OCI-LY7 (cell line): Measurements from ENCODE around the gene TMED1. TPM values are rescaled to one million over a fixed set of nuclear protein-coding genes. Genes with fewer than 3 reads are reported as not detected.

Experiments
- BruUV-seq: library from RNA; stranded (reverse); fragments of 400-500 nt; replicated peaks from 2 replicates; lab custom pipeline; 2021; lab: Mats Ljungman, UMichigan
- CTCF ChIA-PET: fragments of 300-600 bp; sonication (Branson Sonifier 250); formaldehyde crosslinking; loops from one replicate; lab custom pipeline; 2022; ENCODE audit warnings: antibody characterized with exemption; ENCODE audit not compliant: unreplicated experiment; lab: Charles Lee
- POLR2A ChIA-PET: fragments of 300-600 bp; sonication (Branson Sonifier 250); formaldehyde crosslinking; loops from one replicate; lab custom pipeline; 2022; ENCODE audit warnings: antibody characterized with exemption; lab: Charles Lee
- DNase-seq: peaks from one replicate; pipeline ENCODE4 v3.0.0-alpha.2; 2015; ENCODE audit warnings: low spot score
- H2AFZ ChIP-seq: fragments of 200-600 bp; sonication (generic), shearing (Covaris generic); 2 replicates; pipeline ENCODE4 v1.6.1; 2014; ENCODE audit warnings: mild to moderate bottlenecking, antibody characterized with exemption, low read length, moderate library complexity
- H3K27ac ChIP-seq: fragments of 200-600 bp; sonication (generic); 2 replicates; pipeline ENCODE4 v1.5.1; 2014; ENCODE audit warnings: mixed run types, low read depth, mild to moderate bottlenecking, moderate library complexity, low read length, inconsistent platforms; ENCODE audit not compliant: poor library complexity, severe bottlenecking
- H3K36me3 ChIP-seq: fragments of 200-600 bp; sonication (generic); 2 replicates; pipeline ENCODE4 v1.6.1; 2014; ENCODE audit warnings: mild to moderate bottlenecking, antibody characterized with exemption, low read length, moderate library complexity, mixed read lengths; ENCODE audit not compliant: insufficient read depth
- H3K4me1 ChIP-seq: fragments of 200-600 bp; sonication (generic); 2 replicates; pipeline ENCODE4 v1.5.1; 2014; ENCODE audit warnings: mild to moderate bottlenecking, low read length; ENCODE audit not compliant: insufficient read depth, poor library complexity, severe bottlenecking
- H3K4me2 ChIP-seq: fragments of 200-600 bp; sonication (generic); 2 replicates; pipeline ENCODE4 v1.6.1; 2014; ENCODE audit warnings: mild to moderate bottlenecking, low read length
- H3K4me3 ChIP-seq: fragments of 200-600 bp; sonication (generic); 2 replicates; pipeline ENCODE4 v1.5.1; 2014; ENCODE audit warnings: mild to moderate bottlenecking, low read depth, low read length; ENCODE audit not compliant: poor library complexity, severe bottlenecking
- H3K79me2 ChIP-seq: fragments of 200-600 bp; sonication (generic); 2 replicates; pipeline ENCODE4 v1.6.1; 2016; ENCODE audit warnings: low read depth, mild to moderate bottlenecking, low read length, moderate library complexity, mixed read lengths; ENCODE audit not compliant: insufficient read depth
- H3K9me2 ChIP-seq: fragments of 200-600 bp; sonication (generic); 2 replicates; pipeline ENCODE4 v1.6.1; 2016; ENCODE audit warnings: mild to moderate bottlenecking, low read length, mixed read lengths; ENCODE audit not compliant: insufficient read depth
- H3K9me3 ChIP-seq: fragments of 200-600 bp; sonication (generic); 2 replicates; pipeline ENCODE4 v1.6.1; 2014; ENCODE audit warnings: mild to moderate bottlenecking, mixed run types, low read length, mixed read lengths
- H4K20me1 ChIP-seq: fragments of 200-600 bp; sonication (generic); 2 replicates; pipeline ENCODE4 v1.6.1; 2014; ENCODE audit warnings: mild to moderate bottlenecking, antibody characterized with exemption, low read length, moderate library complexity, mixed read lengths; ENCODE audit not compliant: insufficient read depth
- CTCF ChIP-seq: fragments of 200-600 bp; sonication (generic); conservative IDR thresholded peaks from 2 replicates; pipeline ENCODE4 v1.5.1; 2014; ENCODE audit warnings: mild to moderate bottlenecking, antibody characterized with exemption, low read length, moderate library complexity, mixed read lengths
- EZH2phosphoT487 ChIP-seq: fragments of 200-600 bp; sonication (generic); IDR thresholded peaks from 2 replicates; pipeline ENCODE4 v1.6.1; 2018; ENCODE audit warnings: low read depth, borderline replicate concordance, mild to moderate bottlenecking, mixed run types, antibody characterized with exemption, low read length, moderate library complexity, mixed read lengths
- intact Hi-C: fragments of 100-400 bp; cut with micrococcal nuclease; formaldehyde crosslinking; loops from one replicate; pipeline ENCODE4 v1.10.0; 2022; ENCODE audit not compliant: unreplicated experiment
- total RNA-seq, 2 experiments: library from RNA; depleted of rRNA in 1 of 2; stranded (reverse); fragments of >200 nt in 1 of 2; shearing (Covaris generic) in 1 of 2; gene quantifications; 2 replicates each; pipeline ENCODE4 v1.2.3, GENCODE V29; 2014 to 2022

TMED1 gene
- total RNA-seq, 2 experiments from 2014 or later: 13.2 to 22.5 TPM

GRCh38 chr19:10866495-10866894 lies 30.5 kb upstream of the TMED1 start:
- no peak overlapping the region for H3K4me2 ChIP-seq
- CTCF ChIA-PET: interaction anchor here (1.5 kb wide), 1 partner anchor 31 kb away, joined by 6 read pairs; the partner anchor contains the start of gene TMED1
- no peak for TF ChIP-seq CTCF
- no peak for TF ChIP-seq EZH2phosphoT487
- no peaks in the 10 kb centered on the region for H4K20me1 ChIP-seq
- POLR2A ChIA-PET: interaction anchor here (1.4 kb wide), 1 partner anchor 31 kb away, joined by 3 read pairs; the partner anchor contains the start of gene TMED1
- intact Hi-C loops: no loop called here
- H3K4me3 ChIP-seq: no peak overlapping the region
- no peaks in the 10 kb centered on the region for H3K9me3 ChIP-seq
- no peak overlapping the region for H2AFZ ChIP-seq
- no TSS peak for BruUV-seq
- H3K9me2 ChIP-seq: no peaks in the 10 kb centered on the region
- peaks cover 49% of the 10 kb centered on the region for H3K4me1 ChIP-seq
- no peak for DNase-seq
- peak overlapping the region; percentile 90 for H3K27ac ChIP-seq
- H3K36me3 ChIP-seq: no peaks in the 10 kb centered on the region
- H3K79me2 ChIP-seq: no peaks in the 10 kb centered on the region

GRCh38 chr19:10864538-10864899 lies 28.5 kb upstream of the TMED1 start:
- Histone ChIP-seq H3K9me3 (no peaks in the 10 kb centered on the region), H3K4me2 (peak overlapping the region; percentile 50), H3K27ac (no peak overlapping the region), H4K20me1 (no peaks in the 10 kb centered on the region), H3K9me2 (no peaks in the 10 kb centered on the region), H3K79me2 (no peaks in the 10 kb centered on the region), H3K4me1 (peaks cover 38% of the 10 kb centered on the region), H2AFZ (peak overlapping the region; percentile 79; the same call in 1 of the 2 replicates), H3K36me3 (no peaks in the 10 kb centered on the region), H3K4me3 (no peak overlapping the region)
- ChIA-PET POLR2A (interaction anchor here (0.5 to 1.2 kb wide), 4 partner anchors 10 to 565 kb away, joined by 3 to 6 read pairs (median 4); partner anchors contain the start of gene TMED1), CTCF (interaction anchor here (0.6 to 1.3 kb wide), 6 partner anchors 8 to 147 kb away, joined by 3 to 7 read pairs (median 4); partner anchors contain the start of genes DNM2 and TMED1)
- no TSS peak for BruUV-seq
- intact Hi-C loops: loop anchor here (1.0 to 2.0 kb wide), 2 partner anchors 28 to 147 kb away; partner anchors contain the start of gene TMED1
- TF ChIP-seq EZH2phosphoT487: no peak
- peak; percentile 98 for TF ChIP-seq CTCF
- DNase-seq: peak; percentile 85

DNA sequence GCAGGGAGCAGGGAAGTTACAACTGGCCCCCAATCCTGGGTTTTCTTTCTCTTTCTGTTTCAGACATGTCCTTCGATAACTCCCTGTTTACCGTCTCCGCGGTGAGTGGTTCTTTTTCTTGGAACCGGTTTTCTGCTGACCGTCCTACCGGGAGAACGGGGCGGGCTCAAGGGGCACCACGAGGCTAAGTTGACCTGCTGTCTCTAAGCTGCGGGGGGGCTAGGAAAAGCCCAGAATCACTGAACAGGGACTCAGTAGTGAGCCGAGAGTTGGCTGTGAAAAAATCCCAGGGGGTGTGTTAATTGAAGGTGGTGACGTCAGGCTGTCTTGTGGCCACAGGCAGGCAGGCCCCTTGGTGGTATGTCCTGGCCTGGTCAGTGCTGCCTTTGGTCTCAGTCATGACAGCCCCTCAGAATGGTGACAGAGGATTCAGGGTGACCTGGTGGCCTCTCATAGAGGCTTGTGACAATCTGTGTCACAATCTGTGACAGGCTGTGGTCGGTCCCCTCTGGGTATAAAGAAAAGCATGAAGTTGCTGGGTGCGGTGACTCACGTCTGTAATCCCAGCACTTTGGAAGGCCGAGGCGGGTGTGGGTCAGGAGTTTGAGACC lies 27.2 kb upstream of the TMED1 start:
- intact Hi-C loops: no loop called here

More for the DNA sequence above, 27.2 kb upstream of the TMED1 start:
- no TSS peak for BruUV-seq
- no peaks in the 10 kb centered on the region for H3K79me2 ChIP-seq
- DNase-seq: no peak
- POLR2A ChIA-PET: interaction anchor here (1.0 kb wide), 1 partner anchor 23 kb away, joined by 3 read pairs; no protein-coding TSS in a partner anchor
- CTCF ChIA-PET: interaction anchor here (1.3 kb wide), 1 partner anchor 162 kb away, joined by 3 read pairs; the partner anchor contains the start of gene QTRT1
- no peaks in the 10 kb centered on the region for H3K9me2 ChIP-seq
- H3K27ac ChIP-seq: no peak overlapping the region
- H3K4me3 ChIP-seq: no peak overlapping the region
- TF ChIP-seq EZH2phosphoT487: no peak
- TF ChIP-seq CTCF: no peak
- H2AFZ ChIP-seq: peak overlapping the region; percentile 79; the same call in 1 of the 2 replicates
- no peaks in the 10 kb centered on the region for H3K36me3 ChIP-seq
- no peaks in the 10 kb centered on the region for H4K20me1 ChIP-seq
- H3K9me3 ChIP-seq: no peaks in the 10 kb centered on the region
- H3K4me1 ChIP-seq: peaks cover 28% of the 10 kb centered on the region
- no peak overlapping the region for H3K4me2 ChIP-seq
